CD8-positive, alpha-beta memory T cell (primary cell): ENCODE results near the gene PDGFA. TPM values are rescaled to one million over a fixed set of nuclear protein-coding genes. Genes with fewer than 3 reads are reported as not detected.

ENCODE experiments used
- polyA plus RNA-seq: library from polyadenylated mRNA; unstranded; fragments of 300-500 nt; fragmentation: Illumina TruSeq; gene quantifications from one replicate; pipeline ENCODE4 v1.2.3, GENCODE V29; 2021
- total RNA-seq, 2 experiments: library from RNA; stranded (reverse); gene quantifications; one replicate each; pipeline ENCODE4 v1.2.3, GENCODE V29; 2021

Gene PDGFA
- total and polyA plus RNA-seq, 3 experiments from 2014 or later = 0.68 to 11.9 (median 11.6) TPM

Other genes starting within 250 kb of the PDGFA start
- gene FOXL3, start 229.7 kb downstream of the PDGFA start, total RNA-seq = not detected
- not detected for gene FOXL3, start 229.7 kb downstream of the PDGFA start, polyA plus RNA-seq
- 10 to 100 TPM; 47.3 to 48.0 TPM for gene DNAAF5, start 206.9 kb upstream of the PDGFA start, total RNA-seq
- 4.4 TPM for gene DNAAF5, start 206.9 kb upstream of the PDGFA start, polyA plus RNA-seq
- 10 to 100 TPM; 28.3 to 32.4 TPM for gene PRKAR1B, start 207.4 kb upstream of the PDGFA start, total RNA-seq
- 8.1 TPM for gene PRKAR1B, start 207.4 kb upstream of the PDGFA start, polyA plus RNA-seq